Measurements from ENCODE around the gene TLR2. TPM values are rescaled to one million over a fixed set of nuclear protein-coding genes. Genes with fewer than 3 reads are reported as not detected.

TLR2 gene
- total RNA-seq, 1 donor from 2014 or later: 0.22 TPM

DNA sequence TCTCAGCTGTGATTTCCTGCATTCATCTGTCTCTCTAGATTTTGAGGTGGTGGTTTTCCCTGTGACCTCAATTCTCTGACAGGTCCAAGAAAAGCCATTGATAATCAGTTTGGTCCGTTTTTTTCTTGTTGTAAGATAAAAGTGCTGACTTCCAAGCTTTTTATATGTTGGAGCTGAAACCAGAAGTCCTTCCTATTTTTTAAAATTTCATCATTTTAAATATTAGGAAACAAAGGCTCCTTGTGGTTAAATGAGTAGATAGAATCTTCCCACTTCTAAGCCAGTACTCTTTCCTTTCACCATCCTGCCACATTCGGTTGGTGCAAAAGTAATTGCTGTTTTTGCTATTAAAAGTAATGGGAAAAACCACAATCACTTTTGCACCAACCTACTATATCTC lies 57.5 kb downstream of the TLR2 start:
- no peaks in the 10 kb centered on the region for H3F3A ChIP-seq (ENCODE audit: low read depth)
- no peaks in the 10 kb centered on the region for H3K27me3 ChIP-seq
- H3K27ac Mint-ChIP-seq: no peak overlapping the region
- no peaks in the 10 kb centered on the region for H3K79me2 ChIP-seq (ENCODE audit: low read depth)
- H3K9ac ChIP-seq: no peak overlapping the region
- H3K27me3 Mint-ChIP-seq (ENCODE audit: insufficient read depth, low read depth): peaks cover 6% of the 10 kb centered on the region
- no peak overlapping the region for H2AFZ ChIP-seq (replicated peaks)
- no peak overlapping the region for H3K4me3 Mint-ChIP-seq
- no peak overlapping the region for H3K4me3 ChIP-seq
- peaks cover 23% of the 10 kb centered on the region for H3K9me3 Mint-ChIP-seq
- H3K36me3 ChIP-seq: peaks cover 16% of the 10 kb centered on the region
- H3K36me3 Mint-ChIP-seq: peaks cover 51% of the 10 kb centered on the region
- no peaks in the 10 kb centered on the region for H3K9me3 ChIP-seq (ENCODE audit: low read depth)
- no peaks in the 10 kb centered on the region for H4K20me1 ChIP-seq (ENCODE audit: low read depth)
- H3K4me1 Mint-ChIP-seq: peaks cover 2% of the 10 kb centered on the region
- no peak overlapping the region for H3K27ac ChIP-seq
- TF ChIP-seq, protein P1, sequence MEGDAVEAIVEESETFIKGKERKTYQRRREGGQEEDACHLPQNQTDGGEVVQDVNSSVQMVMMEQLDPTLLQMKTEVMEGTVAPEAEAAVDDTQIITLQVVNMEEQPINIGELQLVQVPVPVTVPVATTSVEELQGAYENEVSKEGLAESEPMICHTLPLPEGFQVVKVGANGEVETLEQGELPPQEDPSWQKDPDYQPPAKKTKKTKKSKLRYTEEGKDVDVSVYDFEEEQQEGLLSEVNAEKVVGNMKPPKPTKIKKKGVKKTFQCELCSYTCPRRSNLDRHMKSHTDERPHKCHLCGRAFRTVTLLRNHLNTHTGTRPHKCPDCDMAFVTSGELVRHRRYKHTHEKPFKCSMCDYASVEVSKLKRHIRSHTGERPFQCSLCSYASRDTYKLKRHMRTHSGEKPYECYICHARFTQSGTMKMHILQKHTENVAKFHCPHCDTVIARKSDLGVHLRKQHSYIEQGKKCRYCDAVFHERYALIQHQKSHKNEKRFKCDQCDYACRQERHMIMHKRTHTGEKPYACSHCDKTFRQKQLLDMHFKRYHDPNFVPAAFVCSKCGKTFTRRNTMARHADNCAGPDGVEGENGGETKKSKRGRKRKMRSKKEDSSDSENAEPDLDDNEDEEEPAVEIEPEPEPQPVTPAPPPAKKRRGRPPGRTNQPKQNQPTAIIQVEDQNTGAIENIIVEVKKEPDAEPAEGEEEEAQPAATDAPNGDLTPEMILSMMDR (IDR thresholded peaks at IDR 0.05): no peak
- no peak for TF ChIP-seq EZH2phosphoT487 (IDR thresholded peaks at IDR 0.05)
- TF ChIP-seq EZH2 (IDR thresholded peaks at IDR 0.05): no peak
- no peaks in the 10 kb centered on the region for H3K4me1 ChIP-seq
- no peak for DNase-seq (ENCODE audit: low spot score)
- no peak overlapping the region for H3K4me2 ChIP-seq

DNA sequence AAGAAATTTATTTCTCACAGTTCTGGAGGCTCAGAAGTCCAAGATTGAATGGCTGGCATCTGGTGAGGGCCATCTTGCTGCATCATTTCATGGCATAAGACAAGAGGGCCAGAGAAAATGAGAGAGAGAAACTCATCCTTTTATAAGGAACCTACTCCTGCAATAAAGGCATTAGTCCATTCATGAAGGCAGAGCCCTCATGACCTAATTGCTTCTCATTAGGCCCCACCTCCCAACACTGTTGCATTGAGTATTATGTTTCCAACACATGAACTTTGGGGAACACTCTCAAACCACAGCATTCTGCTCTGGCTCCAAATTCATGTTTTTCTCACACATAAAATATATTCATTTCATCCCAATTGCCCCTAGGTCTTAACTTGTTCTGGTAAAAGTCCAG lies 61.6 kb downstream of the TLR2 start:
- Histone ChIP-seq H3F3A (ENCODE audit: low read depth) (no peaks in the 10 kb centered on the region), H3K4me3 (no peak overlapping the region), H3K9me3 (ENCODE audit: low read depth) (no peaks in the 10 kb centered on the region), H3K36me3 (peaks cover 9% of the 10 kb centered on the region), H3K27ac (no peak overlapping the region), H3K4me1 (no peaks in the 10 kb centered on the region), H3K4me2 (no peak overlapping the region), H3K27me3 (no peaks in the 10 kb centered on the region), H3K9ac (no peak overlapping the region), H3K79me2 (ENCODE audit: low read depth) (no peaks in the 10 kb centered on the region), H2AFZ (replicated peaks) (no peak overlapping the region), H4K20me1 (ENCODE audit: low read depth) (peaks cover 2% of the 10 kb centered on the region)
- TF ChIP-seq EZH2phosphoT487 (IDR thresholded peaks at IDR 0.05) (no peak), EZH2 (IDR thresholded peaks at IDR 0.05) (no peak)
- TF ChIP-seq, protein P1 (IDR thresholded peaks at IDR 0.05): no peak
- peaks cover 38% of the 10 kb centered on the region for H3K36me3 Mint-ChIP-seq
- peaks cover 22% of the 10 kb centered on the region for H3K4me1 Mint-ChIP-seq
- peaks cover 6% of the 10 kb centered on the region for H3K27me3 Mint-ChIP-seq (ENCODE audit: insufficient read depth, low read depth)
- peaks cover 12% of the 10 kb centered on the region for H3K9me3 Mint-ChIP-seq
- no peak overlapping the region for H3K27ac Mint-ChIP-seq
- DNase-seq (ENCODE audit: low spot score): no peak
- H3K4me3 Mint-ChIP-seq: no peak overlapping the region

DNA sequence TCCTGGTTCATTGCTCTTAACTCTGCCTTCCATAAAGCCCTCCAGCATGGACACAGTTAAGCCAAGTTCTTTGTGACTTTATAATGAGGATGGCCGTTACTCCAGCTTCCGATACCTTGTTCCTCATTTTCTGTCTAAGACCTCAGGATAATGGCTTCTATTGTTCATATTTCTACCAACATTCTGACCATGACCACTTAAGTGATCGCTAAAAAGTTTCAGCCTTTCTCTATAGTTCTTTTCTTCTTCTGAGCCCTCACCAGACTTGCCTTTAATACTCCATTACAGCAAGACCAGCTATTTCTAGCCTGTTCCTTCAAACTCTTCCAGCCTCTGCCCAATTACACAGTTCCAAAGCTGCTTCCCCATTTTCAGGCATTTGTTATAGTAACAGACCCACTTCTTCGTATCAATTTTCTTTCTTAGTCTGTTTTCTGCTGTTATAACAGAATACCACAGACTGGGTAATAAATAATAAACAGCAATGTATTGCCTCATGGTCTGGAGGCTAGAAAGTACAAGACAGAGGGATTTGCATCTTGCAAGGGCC lies 63.4 kb downstream of the TLR2 start:
- H4K20me1 ChIP-seq (ENCODE audit: low read depth): peaks cover 2% of the 10 kb centered on the region
- no peaks in the 10 kb centered on the region for H3K27me3 ChIP-seq
- peaks cover 22% of the 10 kb centered on the region for H3K4me1 Mint-ChIP-seq
- no peak overlapping the region for H3K27ac Mint-ChIP-seq
- H3F3A ChIP-seq (ENCODE audit: low read depth): no peaks in the 10 kb centered on the region
- H3K4me1 ChIP-seq: no peaks in the 10 kb centered on the region
- H3K27me3 Mint-ChIP-seq (ENCODE audit: insufficient read depth, low read depth): peaks cover 6% of the 10 kb centered on the region
- no peak overlapping the region for H3K4me2 ChIP-seq
- no peak overlapping the region for H3K4me3 Mint-ChIP-seq
- no peaks in the 10 kb centered on the region for H3K9me3 ChIP-seq (ENCODE audit: low read depth)
- no peaks in the 10 kb centered on the region for H3K36me3 ChIP-seq
- no peak overlapping the region for H3K4me3 ChIP-seq
- no peak for DNase-seq (ENCODE audit: low spot score)
- no peak overlapping the region for H3K27ac ChIP-seq
- TF ChIP-seq, protein P1 (IDR thresholded peaks at IDR 0.05): no peak
- TF ChIP-seq EZH2phosphoT487 (IDR thresholded peaks at IDR 0.05) (no peak), EZH2 (IDR thresholded peaks at IDR 0.05) (no peak)
- no peaks in the 10 kb centered on the region for H3K79me2 ChIP-seq (ENCODE audit: low read depth)
- no peak overlapping the region for H2AFZ ChIP-seq (replicated peaks)
- no peaks in the 10 kb centered on the region for H3K9me3 Mint-ChIP-seq
- H3K36me3 Mint-ChIP-seq: peaks cover 29% of the 10 kb centered on the region
- no peak overlapping the region for H3K9ac ChIP-seq
